Stimulated activated CD8-positive, alpha-beta memory T cell treated with anti-CD3 and anti-CD28 coated beads, Interleukin-7, amount 100 ng/mL, for 1 hour (primary cell): ENCODE measurements around the gene DHX16.

Experiments used
- DNase-seq, 2 donors: peaks; one replicate each; pipeline ENCODE4 v3.0.0-alpha.2; 2020; ENCODE audit warnings: low read depth in 2 of 2

The DHX16 gene

DNA sequence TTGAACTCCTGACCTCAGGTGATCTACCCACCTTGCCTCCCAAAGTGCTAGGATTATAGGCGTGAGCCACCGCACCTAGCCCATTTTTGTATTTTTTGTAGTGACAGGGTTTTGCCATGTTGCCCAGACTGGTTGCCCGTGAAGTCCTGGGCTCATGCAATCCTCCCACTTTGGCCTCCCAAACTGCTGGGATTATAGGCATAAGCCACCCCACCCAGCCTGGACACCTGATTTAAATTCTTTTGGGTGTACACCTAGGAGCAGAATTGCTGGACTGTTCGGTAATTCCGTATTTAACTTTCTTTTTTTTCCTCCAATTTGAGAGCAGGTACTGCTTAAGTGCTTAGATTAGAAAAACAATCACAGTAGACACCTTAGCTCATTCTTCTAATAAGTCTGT is 23.6 kb upstream of the DHX16 start:
- no peak for DNase-seq

DNA sequence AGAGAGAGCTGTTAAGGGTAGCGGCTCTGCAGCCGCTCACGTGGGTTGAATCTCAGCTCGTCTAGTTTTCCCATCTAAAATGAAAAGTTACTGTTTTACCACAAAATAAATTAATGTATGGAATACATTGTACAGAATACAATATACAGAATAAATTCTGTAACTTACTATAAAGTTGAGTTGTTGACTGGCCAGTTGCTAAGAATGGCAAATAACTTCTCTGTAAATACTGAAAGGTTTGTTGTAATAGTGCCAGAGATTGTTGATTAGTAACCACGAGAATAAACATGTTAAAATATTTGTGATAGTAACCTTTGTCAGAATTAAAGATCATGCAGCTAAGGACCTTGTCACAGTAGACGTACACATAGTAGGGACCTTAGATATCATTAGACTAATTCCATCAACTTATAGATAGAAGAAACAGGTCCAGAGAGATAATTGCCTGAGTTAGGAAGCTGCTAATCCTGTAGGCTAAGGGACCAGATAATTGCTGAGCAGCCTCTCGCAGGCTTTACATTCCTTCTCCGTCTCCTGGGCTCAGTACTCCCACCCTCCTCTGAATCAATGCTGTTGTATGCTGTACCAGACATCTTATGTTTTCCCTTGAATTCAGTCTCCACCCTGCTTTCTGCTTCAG is 18.5 kb upstream of the DHX16 start:
- DNase-seq = no peak

DNA sequence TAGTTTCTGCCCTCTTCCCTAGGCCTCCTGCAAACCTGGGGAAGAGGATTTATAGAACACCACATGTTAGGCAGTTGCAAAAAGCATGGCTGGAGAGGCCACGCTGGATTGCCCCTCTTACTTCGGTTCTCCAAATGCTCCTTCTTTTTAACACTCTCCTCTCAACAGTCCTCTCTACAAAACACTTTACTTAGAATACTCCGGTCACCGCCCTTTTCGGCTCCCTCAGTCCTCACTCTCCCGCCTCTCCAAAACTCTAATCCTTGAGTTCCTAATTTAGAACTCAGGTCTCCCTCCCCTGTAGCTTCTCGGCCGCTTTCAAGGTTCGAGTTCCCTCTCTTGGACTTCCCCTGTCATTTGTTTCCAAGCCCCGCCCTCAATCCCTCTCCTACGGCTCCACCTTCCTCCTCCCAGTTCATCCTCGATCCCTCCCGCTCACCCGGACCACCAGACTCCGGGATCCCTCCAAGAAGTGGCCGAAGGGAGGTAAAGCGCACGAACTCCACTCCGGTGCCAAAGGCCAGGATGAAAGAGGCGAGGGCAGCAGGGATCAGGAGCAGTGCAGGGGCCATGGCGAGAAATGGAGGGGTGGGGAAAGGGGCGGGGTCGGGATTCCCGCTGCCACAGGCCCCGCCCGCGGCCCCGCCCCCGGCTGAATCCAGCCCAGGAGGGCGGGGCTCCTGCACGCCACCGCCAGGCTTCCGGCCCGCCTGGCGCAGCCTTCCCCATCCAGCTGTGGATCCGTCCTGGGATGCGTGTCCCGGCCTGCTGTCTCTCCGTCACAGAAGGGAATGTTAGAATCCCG is 17.8 kb upstream of the DHX16 start, which contains the start of gene NRM:
TSS of gene NRM (minus strand) at position 582 of the 805 bp plus-strand sequence. CDS start at position 572, 10 bp downstream.
- DNase-seq = peak in 1 of 2 donors; percentile 45

DNA sequence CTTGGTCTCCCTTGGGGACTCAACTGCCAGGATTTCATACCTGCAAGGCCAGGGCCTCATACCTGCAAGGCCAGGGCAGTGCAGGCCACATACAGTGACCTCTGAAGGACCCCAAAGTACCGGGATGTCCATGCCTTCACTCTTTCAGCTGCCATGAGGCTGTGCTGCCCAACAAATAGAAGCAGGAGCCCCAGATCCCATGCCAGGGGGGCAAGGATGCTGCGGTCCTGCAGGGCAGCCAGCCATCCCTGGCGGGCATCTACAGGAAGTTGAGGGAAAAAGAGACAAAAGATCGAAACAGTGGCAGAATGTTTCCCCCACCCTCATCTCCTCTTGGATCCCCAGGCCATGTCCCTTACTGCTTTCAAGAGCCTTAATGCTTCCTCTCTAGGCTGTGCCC is 17.2 kb upstream of the DHX16 start:
- DNase-seq = no peak

DNA sequence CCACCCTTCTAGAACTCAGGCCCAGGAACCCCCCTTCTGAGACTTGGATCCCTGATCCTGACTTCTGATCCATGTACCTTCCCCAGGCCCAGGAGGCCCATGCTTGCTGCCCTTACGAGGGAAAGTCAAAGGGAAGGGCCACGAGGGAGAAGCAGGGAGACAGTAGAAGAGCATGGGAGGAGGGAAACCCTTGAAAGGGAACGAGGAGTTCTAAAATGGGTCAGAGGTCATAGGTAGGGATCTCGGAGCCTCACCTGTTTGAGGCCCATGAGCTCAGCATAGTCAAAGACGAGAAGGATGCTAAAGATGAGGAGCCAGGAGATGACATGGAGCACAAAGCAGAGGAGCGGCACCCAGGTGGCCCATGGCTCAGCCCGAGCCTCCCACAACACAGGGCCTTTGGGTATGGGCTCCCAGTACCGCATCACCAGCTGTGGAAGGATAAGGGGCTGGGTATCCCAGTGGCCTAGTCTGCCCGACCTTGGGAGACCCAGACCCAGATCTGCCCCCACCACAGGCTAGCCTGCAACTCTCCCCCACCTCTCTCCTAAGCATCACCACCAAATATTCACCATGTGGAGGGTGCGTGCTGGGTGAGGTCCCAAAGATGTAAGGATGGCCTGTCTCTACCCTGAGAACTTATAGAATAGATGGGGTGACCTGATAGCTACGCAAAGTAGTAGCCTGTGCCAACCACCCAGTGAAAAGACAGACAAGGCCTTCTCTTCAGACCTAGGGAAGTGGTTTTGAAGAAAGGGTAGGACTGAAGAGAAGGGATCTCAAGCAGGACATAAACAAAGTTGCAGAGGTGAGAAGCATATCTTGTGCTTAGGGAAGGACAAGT is 16.4 kb upstream of the DHX16 start:
- DNase-seq = no peak

DNA sequence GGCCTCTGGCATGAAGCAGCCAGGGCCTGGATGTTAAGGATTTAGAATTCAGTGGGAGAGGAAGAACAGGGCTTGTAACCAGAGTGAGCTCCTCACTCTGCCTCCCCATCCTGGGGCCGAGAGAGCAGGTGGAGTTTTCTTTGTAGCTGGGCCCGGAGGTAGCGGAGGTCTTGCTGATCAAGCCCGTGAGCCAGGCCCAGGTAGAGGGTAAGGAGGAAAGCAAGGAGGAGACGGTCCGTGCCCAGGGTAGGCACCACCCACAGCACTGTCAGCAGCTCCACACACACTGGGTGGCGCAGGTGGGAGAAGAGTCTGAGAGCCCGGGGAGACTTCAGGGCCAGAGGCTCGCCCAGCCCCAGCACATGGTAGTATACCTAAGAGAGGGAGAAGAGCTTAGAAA is 15.8 kb upstream of the DHX16 start:
- DNase-seq = no peak

DNA sequence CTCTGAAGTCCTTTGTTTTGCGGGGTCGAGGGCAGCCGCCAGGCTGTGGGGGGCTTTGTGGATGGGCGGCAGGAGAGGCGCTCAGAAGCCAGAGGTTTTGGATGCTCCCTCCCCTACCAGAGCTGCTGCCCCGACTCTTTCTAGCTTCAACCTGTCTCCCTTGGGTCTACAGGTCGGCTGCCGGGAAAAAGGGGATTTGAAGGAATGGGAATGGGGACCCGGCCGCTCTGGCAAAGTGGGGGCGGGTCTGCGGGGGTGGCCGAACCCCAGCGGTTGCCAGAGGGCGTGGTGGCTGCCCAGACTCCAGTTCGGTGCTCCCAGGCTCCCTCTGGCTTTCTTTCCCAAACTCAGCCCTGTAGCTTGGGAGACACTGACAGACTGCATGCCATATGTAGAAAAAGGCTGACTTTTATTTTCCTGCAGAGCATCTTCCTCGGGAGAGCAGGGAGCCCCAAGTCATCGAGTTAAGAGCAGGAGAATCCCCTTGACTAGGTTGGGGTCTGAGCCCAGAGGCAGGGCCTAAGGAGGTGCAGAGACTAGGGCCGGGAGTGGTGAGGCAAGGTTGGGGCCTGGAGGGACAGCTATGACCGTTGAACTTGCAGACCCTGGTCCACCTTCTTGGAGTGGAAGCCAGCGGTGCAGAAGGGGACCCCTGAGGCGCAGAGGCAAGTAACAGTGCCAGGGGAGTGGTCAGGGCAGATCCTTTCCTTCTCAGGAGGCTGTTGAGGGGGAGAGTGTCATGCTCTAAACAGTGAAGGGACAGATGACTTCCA is 15.0 kb upstream of the DHX16 start:
- DNase-seq = no peak

DNA sequence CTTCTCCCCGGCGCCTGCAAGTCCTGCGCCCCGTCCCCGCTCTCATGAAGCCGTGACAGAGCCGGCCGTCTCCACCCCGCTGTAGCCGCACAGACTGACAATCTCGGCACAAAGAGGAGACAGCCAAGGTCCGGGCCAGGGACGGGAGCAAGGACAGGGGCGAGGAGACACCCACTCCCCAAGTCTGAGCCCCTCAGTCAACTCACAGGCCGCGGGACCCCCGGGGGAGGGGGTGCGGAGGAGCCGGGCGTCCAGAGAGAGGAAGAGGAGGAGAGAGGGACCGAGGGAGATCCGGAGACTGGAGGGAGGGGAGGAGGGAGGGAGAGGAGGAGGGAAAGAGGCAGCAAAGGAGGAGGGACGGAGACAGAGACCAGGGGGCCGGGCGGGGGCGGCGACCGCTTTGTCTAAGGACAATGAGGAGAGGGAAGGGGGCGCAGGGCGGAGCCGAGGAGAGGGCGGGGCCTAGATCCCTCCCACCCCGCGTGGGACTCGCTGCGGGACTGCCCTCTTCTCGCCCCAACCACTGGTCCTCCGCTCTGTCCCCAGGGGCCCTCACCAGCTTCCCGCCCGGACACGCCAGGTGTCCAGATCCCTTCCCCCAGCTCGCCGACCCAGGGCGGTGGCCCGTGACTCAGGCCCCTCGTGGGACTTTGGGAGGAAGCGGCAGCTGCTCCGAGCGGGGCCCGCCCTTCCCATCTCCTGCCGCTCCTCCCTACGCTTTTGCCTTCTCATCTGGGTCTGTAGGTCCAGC is 14.3 kb upstream of the DHX16 start:
- peak in 1 of 2 donors; percentile 60 for DNase-seq

DNA sequence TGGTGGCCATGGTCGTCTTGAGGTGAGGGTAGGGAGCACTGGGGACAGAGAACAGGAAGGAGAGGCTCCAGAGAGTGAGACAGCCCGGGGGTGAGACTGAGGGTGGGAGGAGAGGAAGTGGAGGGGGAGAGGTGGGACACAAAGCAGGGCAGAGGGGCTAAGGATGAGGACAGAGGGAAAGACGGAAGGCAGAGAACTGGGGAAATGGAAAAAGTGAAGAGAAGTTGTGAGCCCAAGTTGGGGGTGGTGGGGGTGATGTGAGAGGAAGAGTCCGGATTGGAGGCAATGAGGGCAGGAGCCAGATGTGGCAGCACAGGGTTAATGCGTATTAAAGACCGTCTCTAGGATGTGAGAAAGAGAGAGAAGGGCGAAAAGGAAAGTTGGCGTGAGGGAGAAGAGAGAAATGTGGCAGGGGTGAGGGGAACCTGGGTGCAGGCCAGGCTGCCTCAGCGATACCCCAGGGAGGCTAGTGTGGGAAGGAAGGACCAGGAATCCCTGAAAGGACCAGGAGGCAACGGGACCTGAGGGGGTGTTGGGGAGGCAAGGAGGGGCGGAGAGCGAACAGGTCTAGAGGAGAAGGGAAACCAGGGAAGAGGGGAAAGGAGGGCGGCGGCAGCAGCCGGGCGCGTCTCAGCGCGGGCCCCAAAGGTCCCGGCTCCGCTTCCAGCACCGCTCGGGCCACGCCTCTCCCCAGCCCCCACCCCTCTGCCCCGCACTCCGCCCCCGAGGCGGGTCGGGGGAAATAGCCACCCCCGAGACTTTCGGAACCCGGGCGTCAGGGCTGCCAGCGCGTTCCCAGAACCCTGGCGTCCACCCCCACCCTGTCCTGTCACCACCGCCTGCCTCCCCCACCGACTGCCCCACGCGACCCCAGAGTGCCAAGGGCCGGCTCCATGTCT is 13.5 kb upstream of the DHX16 start, which contains the start of gene PPP1R18:
TSS of gene PPP1R18 (minus strand) at position 637 of the 899 bp plus-strand sequence. CDS start at position 10, 627 bp downstream.
- peak; percentile 69 to 76 for DNase-seq

DNA sequence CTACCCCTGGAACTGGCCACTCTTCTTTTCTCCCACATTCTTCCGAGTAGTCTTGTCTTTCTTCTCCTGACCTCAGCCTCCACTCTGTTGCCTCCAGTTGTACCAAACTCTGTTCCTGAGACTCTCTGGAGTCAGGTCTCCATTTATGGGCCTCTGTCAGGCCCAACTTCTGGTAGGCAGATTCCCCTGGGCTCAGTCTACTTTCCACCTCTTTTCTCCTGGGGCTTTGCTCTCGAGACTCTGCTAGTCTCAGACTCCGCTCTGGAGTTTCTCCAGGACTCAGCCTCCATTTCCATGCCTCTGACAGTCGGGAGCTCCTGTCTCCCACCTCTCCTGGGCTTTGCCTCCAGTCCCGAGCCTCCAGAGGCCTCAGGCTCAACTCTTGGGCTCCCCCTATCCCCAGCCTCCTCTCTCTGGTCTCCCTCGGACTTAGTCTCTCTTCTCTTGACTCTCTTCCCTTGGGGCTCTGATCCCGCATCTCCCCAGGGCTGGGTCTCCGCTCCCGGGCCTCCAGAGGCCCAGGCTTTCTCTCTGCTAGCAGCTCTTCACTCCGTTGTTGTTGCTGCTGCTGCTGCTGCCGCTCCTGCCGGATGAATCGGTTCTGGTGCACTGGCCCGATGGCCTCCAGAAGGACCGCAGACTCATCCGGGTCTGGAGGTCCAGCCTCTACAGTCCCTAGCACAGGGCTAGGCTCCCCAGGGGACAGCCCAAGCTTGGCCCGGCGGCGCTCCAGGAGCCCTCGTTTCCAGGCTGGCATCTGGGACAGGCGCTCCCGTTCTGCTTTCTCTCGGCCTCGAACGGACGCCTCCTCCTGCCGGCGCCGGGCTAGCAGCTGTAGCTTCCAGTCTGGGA is 12.6 kb upstream of the DHX16 start:
- DNase-seq = no peak

DNA sequence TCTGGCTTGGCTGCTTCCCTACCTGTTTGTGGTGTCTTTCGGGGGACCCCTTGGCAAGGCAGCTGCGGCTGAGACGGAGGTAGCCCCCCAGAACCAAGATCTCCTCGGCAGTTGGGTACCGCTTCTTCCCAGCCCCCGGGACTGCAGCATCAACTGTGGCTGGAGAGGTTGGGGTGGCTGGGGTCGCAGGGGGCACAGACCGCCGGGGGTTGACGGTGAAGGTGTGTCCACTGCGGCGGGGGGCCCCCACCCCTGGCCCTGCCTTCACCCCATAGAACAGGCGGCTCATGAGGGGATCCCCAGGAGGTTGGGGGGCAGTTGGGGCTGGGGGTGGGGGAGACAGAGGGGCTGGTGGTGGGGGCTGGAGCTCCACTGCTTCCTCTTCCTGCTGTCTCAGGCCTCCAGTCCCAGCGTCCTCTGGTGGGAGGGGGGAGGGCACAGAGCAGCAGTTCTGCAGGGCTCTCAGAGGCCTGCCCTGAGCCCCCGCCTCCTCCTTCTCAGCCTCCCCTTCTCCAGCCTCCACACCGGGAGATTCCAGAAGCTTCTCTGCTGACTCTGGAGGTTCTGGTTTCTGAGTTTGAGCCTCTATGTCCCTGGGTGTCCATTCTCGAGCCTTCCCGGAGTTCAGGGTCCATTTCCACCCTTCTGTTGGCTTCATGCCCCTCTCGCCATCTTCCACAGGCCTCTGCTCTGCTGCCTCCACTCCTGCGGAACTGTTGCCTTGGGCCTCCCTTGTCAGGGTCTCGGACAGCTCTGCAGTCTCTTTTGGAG is 11.8 kb upstream of the DHX16 start:
- DNase-seq = no peak

DNA sequence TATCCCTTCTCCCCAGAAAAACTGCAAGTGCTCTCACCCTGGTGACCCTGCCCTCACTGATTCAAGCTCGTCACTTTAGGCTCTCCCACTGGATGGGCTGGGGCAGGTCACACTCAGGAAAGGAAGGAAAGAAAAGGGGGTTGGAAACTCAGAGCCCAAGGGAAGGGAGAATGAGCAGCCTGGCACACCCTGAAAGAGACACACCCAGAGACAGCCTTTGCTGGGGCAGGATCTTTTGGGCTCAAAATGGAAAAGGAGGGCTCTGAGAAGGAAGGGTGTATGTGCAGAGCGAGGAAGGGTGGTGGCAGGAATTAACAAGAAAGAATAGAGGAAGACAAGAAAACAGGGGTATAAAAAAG is 11.2 kb upstream of the DHX16 start:
- DNase-seq = no peak

DNA sequence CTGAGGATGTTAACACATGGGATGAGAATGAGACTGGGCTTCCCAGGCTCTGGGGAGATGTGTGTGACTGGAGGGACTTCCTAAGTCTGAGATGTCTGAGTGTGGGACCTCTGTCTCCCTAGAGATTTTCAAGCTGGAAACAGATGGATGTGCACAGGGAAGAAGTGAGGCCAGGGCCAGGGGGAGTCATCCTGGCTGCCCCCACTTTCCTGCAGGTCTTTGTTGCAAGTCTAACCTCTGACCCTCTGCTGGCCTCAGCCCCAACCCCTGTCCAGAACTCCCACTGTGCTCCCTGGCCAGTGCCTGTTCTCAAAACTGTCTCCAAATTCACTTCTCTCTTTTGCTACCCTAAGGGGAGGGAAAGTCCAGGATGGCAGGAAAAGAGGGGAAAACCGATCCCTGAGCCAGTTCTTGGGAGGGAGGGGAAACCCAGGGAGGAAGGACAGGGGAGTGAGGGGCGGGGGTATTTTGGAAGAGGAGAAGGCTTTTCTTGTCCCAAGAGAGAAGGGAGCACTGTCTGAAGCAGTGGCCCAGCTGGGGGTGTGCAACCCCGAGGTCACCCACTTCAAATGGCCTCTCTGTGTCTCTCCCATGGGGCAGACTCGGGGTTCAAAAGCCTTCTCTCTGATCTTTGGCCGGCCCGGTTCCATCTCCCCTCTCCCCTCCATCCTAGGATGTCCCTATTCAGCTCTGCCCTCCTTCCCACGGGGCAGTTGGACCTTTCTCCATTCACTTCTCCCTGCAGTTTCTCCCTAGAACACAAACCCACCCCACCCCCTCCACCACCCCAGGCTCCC is 10.6 kb upstream of the DHX16 start:
- DNase-seq = no peak

DNA sequence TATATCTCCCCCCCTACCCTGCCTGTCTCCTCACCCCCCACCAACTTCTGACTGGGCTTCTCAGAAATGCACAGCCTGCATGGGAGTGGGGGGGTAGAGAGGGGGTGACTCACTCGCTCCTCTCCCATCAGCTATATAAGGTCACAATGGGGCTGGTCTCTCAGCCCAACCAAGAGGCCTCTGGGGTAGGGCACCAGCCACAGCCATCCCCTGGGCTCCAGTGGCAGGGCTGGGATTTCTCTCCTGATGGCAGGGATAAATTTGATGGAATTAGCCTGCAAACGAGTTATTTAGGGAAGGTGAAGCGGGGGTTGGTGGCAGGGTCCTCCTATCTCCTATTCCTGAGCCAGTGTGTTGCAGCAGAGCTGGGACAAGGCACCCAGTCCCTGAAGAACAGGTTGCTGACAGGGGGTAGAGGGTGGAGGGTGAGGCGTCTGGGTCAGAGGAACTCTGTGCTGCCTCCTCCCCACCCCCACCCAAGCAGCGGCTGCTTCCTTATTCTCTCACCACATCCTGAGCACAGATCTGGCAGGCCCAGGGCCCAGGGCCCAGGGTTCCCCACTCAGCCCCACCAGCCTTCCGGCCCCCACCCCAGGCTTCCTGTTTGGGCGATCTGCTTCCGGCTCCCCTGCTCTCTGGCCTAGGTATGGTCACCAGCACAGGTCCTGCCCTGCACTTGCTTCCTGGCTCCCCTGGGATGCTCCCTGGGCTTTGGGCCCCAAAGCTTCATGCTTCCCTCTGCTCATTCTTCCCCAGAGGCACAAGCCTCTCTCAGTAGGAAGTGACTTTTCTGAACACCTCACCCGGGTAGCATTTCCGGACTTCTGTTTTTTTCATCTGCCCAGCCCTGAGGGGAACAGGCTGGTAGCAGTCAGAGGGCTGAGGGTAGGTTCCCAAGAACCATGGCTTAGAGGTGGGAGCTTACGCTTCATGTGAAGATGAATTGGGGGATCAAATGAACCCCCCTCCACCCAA is 9.6 kb upstream of the DHX16 start:
- DNase-seq = peak; percentile 66 to 70

DNA sequence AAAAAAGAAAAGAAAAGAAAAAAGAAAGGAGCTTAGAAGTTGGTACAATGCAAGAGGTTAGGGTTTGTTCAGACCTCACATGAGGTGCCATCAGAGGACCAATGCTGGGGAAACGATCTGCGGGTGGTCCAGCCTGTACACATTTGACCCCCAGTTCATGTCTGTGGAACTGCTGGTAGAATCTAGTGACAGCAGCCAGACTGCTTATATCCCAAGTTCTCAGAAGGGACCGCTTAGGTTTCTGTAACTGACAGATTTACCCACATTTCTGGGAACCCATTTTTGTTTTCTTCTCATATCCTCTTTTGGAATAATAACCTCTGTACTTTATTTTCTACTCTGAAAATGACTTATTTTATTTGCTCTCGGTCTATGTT is 8.9 kb upstream of the DHX16 start:
- DNase-seq = no peak
